Sigmoid colon (tissue), 7 donors: ENCODE data around the gene MED28. TPM values are rescaled to one million over a fixed set of nuclear protein-coding genes. Genes with fewer than 3 reads are reported as not detected.

ENCODE experiments used
- DNase-seq: peaks from one replicate; pipeline ENCODE4 v3.0.0-alpha.2; 2019
- H3K27ac ChIP-seq, 4 donors: fragments of 200-600 bp; sonication (generic); one replicate each; pipeline ENCODE4 v1.5.1; 2016 to 2019; ENCODE audit warnings: mild to moderate bottlenecking in 1 of 4
- H3K27me3 ChIP-seq, 3 donors: fragments of 200-600 bp; sonication (generic); one replicate each; pipeline ENCODE4 v1.5.1; 2019; ENCODE audit warnings: mild to moderate bottlenecking in 1 of 3
- H3K36me3 ChIP-seq, 4 donors: fragments of 200-600 bp; sonication (generic); one replicate each; pipeline ENCODE4 v1.5.1; 2016 to 2019
- H3K4me1 ChIP-seq, 4 donors: fragments of 200-600 bp; sonication (generic); one replicate each; pipeline ENCODE4 v1.5.1; 2017 to 2019
- H3K4me3 ChIP-seq, 4 donors: fragments of 200-600 bp; sonication (generic); one replicate each; pipeline ENCODE4 v1.5.1; 2017 to 2019; ENCODE audit warnings: mild to moderate bottlenecking in 2 of 4, moderate library complexity in 1 of 4
- H3K9me3 ChIP-seq, 4 donors: fragments of 200-600 bp in 3 of 4; sonication (generic) in 3 of 4; one replicate each; pipeline versions ENCODE4 v1.5.1 to v1.6.1; 2013 to 2019
- EP300 ChIP-seq, 4 donors: sonication (generic); formaldehyde crosslinking; IDR thresholded peaks; one replicate each; pipeline ENCODE4 v1.6.1; 2017; ENCODE audit warnings: antibody characterized with exemption in 4 of 4
- POLR2A ChIP-seq, 2 donors: fragments of 450-650 bp; IDR thresholded peaks; one replicate each; pipeline ENCODE4 v1.6.1; 2016; ENCODE audit warnings: antibody characterized with exemption in 2 of 2, mild to moderate bottlenecking in 2 of 2, moderate library complexity in 2 of 2
- POLR2AphosphoS5 ChIP-seq, 4 donors: sonication (generic); formaldehyde crosslinking; IDR thresholded peaks; one replicate each; pipeline ENCODE4 v1.6.1; 2017; ENCODE audit warnings: antibody characterized with exemption in 4 of 4
- WGBS, 2 donors: extraction: QIAGEN DNeasy Blood & Tissue Kit; methylation state at CpG; one replicate each; pipeline ENCODE4 v1.1.7; 2013; 5-methylcytosine and 5-hydroxymethylcytosine counted together
- intact Hi-C: fragments of 100-400 bp; cut with DNase I; formaldehyde crosslinking; loops from one replicate; pipeline ENCODE4 v1.15.1; 2023
- polyA plus RNA-seq, 3 donors: library from polyadenylated mRNA; stranded (reverse); fragments of 200-250 nt; gene quantifications; one replicate each; pipeline ENCODE4 v1.2.3, GENCODE V29; 2013
- total RNA-seq, 4 donors: library from RNA; depleted of rRNA; stranded (reverse); fragments of >200 nt; gene quantifications; one replicate each; pipeline ENCODE4 v1.1.0, GENCODE V29; 2016
- TF ChIP-seq, protein P1 (sequence below), 4 experiments: fragments of 450-650 bp in 3 of 4; fragments of 200-600 bp in 1 of 4; IDR thresholded peaks; one replicate each; pipeline ENCODE4 v1.5.1; 2016 to 2019; ENCODE audit warnings: antibody characterized with exemption in 4 of 4, mild to moderate bottlenecking in 3 of 4, moderate library complexity in 2 of 4
- donor health status: healthy with polysubstance abuse.
- donor health status: Bipolar disorder and iron deficiency.
- donor health status: healthy.

MED28 gene
- total and polyA plus RNA-seq, 7 donors: 8.4 to 24.0 (median 17.1) TPM

DNA sequence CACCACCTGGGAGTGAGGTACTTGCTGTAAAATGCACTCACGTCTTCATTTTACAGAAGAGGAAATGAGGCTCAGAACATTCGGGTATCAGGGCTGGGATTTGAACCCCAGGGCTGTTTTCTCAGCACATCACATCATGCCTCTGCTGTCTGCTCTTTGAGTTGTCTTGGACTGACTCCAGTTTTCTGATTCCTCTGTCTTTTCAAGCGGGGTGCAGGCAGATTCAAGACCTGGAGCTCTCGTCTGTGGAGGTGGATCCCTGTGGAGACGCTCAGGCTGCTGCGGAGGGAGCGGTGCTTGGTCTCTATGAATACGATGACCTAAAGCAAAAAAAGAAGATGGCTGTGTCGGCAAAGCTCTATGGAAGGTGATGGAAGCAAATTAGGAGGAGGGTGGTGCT is 31.2 kb upstream of the MED28 start:
- Histone ChIP-seq H3K4me1 (peaks cover 0 to 23% (median 14%) of the 10 kb centered on the region in 4 donors), H3K27me3 (no peaks in the 10 kb centered on the region), H3K36me3 (peaks cover 20 to 66% (median 35%) of the 10 kb centered on the region in 4 donors), H3K4me3 (no peak overlapping the region), H3K9me3 (no peaks in the 10 kb centered on the region), H3K27ac (no peak overlapping the region)
- TF ChIP-seq, protein P1, sequence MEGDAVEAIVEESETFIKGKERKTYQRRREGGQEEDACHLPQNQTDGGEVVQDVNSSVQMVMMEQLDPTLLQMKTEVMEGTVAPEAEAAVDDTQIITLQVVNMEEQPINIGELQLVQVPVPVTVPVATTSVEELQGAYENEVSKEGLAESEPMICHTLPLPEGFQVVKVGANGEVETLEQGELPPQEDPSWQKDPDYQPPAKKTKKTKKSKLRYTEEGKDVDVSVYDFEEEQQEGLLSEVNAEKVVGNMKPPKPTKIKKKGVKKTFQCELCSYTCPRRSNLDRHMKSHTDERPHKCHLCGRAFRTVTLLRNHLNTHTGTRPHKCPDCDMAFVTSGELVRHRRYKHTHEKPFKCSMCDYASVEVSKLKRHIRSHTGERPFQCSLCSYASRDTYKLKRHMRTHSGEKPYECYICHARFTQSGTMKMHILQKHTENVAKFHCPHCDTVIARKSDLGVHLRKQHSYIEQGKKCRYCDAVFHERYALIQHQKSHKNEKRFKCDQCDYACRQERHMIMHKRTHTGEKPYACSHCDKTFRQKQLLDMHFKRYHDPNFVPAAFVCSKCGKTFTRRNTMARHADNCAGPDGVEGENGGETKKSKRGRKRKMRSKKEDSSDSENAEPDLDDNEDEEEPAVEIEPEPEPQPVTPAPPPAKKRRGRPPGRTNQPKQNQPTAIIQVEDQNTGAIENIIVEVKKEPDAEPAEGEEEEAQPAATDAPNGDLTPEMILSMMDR (IDR thresholded peaks at IDR 0.05): no peak
- TF ChIP-seq EP300 (IDR thresholded peaks at IDR 0.05) (no peak), POLR2A (IDR thresholded peaks at IDR 0.05) (no peak), POLR2AphosphoS5 (IDR thresholded peaks at IDR 0.05) (no peak)
- DNase-seq: no peak
- intact Hi-C loops: no loop called here
- 94 to 95% methylated on average over 9 of the region's 9 CpGs for WGBS, 2 donors

DNA sequence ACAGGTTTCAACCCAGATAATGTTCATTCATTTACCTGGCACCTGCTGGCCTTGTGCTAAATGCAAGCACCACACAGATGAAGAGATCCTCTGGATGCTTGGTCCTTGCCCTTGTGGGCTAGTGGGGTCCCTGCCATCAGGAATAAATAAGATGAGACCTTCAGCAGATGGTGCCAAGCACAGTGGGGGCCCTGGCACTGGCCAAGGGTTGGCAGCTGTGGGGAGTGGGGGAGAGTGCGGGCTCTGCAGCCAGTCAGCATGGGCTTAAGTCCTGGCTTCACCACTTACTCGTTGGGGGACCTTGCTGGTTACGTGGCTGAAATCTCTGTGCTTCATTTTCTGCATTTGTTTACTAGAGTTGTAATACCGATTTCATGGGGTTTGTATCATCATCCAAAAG is 30.5 kb upstream of the MED28 start:
- no peaks in the 10 kb centered on the region for H3K9me3 ChIP-seq
- no peak overlapping the region for H3K4me3 ChIP-seq
- no peak for TF ChIP-seq POLR2AphosphoS5 (IDR thresholded peaks at IDR 0.05)
- no peak for TF ChIP-seq POLR2A (IDR thresholded peaks at IDR 0.05)
- no peak for TF ChIP-seq EP300 (IDR thresholded peaks at IDR 0.05)
- TF ChIP-seq, protein P1 (IDR thresholded peaks at IDR 0.05): no peak
- peaks cover 0 to 17% (median 8%) of the 10 kb centered on the region in 4 donors for H3K4me1 ChIP-seq
- no peaks in the 10 kb centered on the region for H3K27me3 ChIP-seq
- H3K36me3 ChIP-seq: peaks cover 20 to 73% (median 36%) of the 10 kb centered on the region in 4 donors
- DNase-seq: no peak
- no peak overlapping the region for H3K27ac ChIP-seq
- WGBS, 2 donors: 95% methylated on average over 4 of the region's 4 CpGs
- intact Hi-C loops: no loop called here

DNA sequence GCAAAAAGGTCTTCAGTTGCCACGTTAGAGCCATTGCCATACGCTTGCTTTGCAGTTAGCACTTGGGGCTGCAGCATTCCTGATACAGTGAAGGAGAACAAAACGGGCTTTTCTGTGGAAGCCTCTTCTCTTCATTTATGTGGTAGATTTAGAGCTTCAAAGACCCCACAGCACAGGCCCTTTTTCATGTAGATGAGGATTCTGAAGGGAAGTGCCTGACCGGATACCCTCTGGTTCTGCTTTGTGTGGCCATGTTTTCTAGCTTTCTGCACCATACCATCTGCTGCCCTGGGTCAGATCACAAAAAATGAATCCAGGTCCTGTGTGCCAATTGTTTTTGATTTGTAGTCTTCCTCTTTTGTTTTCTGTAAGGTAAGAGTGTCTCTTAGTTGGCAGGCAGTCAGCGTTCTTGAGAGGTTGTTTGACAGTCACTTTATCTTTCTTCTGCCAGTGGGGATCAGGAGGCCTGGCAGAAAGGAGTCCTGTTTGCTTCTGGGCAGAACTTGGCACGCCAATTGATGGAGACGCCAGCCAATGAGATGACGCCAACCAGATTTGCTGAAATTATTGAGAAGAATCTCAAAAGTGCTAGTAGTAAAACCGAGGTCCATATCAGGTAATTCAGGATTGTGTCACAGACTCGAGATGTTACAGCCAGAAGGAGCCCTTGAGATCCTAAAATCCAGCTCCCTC is 29.8 kb upstream of the MED28 start:
- 95% methylated on average over 10 of the region's 10 CpGs for WGBS, 2 donors
- intact Hi-C loops: no loop called here
- Histone ChIP-seq H3K36me3 (peaks cover 25 to 80% (median 41%) of the 10 kb centered on the region in 4 donors), H3K4me3 (no peak overlapping the region), H3K4me1 (peaks cover 0 to 9% (median under 1%) of the 10 kb centered on the region in 4 donors), H3K9me3 (no peaks in the 10 kb centered on the region), H3K27me3 (no peaks in the 10 kb centered on the region), H3K27ac (no peak overlapping the region)
- no peak for DNase-seq
- TF ChIP-seq POLR2AphosphoS5 (IDR thresholded peaks at IDR 0.05): no peak
- no peak for TF ChIP-seq EP300 (IDR thresholded peaks at IDR 0.05)
- TF ChIP-seq, protein P1 (IDR thresholded peaks at IDR 0.05): no peak
- TF ChIP-seq POLR2A (IDR thresholded peaks at IDR 0.05): no peak

DNA sequence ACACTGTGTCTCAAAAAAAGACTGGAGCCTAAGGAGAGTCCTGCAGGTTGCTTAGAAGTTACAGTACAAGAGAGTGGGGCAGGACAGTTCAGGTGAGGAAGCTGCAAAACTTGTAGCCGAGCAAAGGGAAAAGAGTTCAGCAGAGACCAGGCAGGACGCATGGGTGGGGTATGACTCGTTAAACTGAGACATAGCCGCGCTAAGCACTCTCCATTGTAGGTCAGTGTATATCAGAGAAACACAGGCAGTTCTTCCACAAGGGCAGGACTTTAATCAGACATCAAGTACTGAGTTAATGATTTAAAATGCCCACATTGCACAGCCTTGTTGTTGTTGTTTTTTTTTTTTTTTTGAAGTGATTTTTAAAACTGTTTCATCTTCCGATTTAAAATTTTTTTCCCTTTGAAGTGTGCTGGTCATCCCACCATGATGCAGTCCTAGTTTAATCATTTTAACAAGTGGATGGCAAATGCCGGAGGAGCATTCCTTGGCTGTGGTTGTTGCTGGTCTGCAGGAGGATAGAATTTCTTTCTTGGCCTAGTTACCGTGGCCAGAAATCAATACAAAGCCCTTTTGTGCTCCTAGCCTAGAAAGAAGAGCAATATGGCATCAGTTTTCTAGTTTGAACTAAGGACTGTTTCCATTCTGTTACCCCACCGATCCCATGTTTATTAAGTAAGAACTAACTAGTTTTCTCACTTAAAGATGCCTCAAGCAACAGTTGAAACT is 27.2 kb upstream of the MED28 start:
- Histone ChIP-seq H3K4me1 (no peaks in the 10 kb centered on the region), H3K27me3 (no peaks in the 10 kb centered on the region), H3K4me3 (no peak overlapping the region), H3K36me3 (peaks cover 28 to 97% (median 41%) of the 10 kb centered on the region in 4 donors), H3K9me3 (no peaks in the 10 kb centered on the region), H3K27ac (no peak overlapping the region)
- intact Hi-C loops: no loop called here
- TF ChIP-seq POLR2AphosphoS5 (IDR thresholded peaks at IDR 0.05) (no peak), POLR2A (IDR thresholded peaks at IDR 0.05) (no peak), EP300 (IDR thresholded peaks at IDR 0.05) (no peak)
- TF ChIP-seq, protein P1 (IDR thresholded peaks at IDR 0.05): no peak
- DNase-seq: no peak
- 91 to 94% methylated on average over 9 of the region's 9 CpGs for WGBS, 2 donors
